ENCODE data around the gene ABHD18.
"Not testable (repeated sequence)": the region's sequence is repeated elsewhere in the genome, so short reads cannot be mapped to it uniquely, and the experiment has no call there.

ABHD18 gene

DNA sequence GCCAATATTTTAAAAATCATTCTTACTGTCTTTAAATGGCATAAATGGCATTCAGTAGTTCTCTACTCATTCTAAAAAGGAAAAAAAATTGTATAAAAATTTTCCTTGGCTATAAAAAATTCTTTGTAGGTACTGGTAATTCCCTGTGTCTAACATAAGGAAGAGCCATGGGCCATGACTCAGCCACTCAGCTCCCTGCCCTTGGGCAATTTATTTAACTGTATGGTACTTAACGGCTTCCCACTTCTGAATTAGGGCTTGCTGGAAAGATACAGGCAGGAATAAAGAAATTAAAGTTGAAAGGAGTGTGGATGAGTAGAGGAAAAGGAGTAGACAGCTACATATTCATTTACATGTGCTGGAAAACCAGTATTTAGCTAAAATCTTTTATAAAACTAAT is 30.6 kb downstream of the ABHD18 start:
- DNase-seq = no peak

DNA sequence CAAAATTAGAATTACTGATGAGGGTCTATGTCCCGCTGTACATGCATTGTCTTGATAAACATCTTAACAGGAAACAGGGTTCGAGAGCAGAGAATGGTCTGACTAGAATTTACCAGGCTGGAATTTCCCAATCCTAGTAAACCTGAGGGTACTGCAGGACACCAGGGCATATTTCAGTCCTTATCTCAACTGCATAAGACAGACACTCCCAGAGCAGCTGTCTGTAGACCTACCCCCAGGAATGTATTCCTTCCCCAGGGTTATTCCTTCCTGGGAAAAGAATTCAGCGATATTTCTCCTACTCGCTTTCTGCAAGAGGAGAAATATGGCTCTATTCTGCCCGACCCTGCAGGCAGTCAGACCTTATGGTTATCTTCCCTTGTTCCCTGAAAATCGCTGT is 31.3 kb downstream of the ABHD18 start:
- DNase-seq = not testable (repeated sequence)

DNA sequence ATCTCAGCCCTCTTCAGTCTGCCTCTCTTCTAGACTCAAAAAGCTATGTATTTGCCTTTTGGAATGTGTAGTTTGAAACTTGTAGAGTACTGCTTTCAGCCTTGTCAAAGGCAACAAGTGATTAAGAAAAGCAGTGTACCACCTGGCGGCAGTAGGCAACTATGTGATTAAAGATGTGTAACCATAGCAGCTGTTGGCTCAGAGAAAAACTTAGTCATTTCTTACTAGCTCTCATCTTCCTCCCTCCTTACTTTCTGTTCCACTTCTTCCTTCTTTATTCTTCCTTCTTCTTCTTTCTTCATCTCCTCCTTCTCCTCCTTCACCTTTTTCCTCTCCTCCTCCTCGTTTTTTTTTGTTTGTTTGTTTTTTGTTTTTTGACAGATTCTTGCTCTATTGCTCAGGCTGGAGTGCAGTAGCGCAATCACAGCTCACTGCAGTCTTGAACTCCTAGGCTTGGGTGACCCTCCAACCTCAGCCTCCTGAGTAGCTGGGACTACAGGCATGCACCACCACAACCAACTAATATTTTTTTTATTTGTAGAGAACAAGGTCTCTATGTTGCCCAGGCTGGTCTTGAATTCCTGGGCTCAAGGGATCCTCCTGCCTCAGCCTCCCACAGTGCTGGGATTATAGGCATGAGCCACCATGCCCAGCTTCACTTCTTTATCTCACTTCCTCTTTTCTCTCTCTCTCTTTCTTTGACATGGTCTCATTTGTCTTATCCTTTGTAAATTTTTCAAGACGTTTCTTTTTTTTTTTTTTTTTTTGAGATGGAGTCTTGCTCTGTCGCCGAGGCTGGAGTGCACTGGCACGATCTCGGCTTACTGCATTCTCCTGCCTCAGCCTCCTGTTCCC is 32.6 kb downstream of the ABHD18 start:
- peak; percentile 6 for DNase-seq

DNA sequence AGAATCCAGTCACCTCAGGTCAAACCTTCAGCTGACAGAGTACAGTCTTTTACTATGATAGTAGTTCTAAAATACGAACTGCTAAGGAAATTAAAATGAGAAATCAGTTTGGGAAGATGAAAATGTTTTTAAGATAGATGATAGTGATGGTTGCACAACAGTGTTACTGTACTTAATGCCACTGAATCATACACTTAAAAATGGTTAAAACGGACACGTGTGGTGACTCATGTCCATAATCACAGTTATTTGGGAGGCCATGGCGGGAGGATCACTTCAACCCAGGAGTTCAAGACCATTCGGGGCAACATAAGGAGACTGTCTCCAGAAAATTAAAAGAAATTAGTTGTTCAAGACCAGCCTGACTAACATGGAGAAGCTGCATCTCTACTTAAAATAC is 41.4 kb downstream of the ABHD18 start:
- DNase-seq = peak; percentile 15

DNA sequence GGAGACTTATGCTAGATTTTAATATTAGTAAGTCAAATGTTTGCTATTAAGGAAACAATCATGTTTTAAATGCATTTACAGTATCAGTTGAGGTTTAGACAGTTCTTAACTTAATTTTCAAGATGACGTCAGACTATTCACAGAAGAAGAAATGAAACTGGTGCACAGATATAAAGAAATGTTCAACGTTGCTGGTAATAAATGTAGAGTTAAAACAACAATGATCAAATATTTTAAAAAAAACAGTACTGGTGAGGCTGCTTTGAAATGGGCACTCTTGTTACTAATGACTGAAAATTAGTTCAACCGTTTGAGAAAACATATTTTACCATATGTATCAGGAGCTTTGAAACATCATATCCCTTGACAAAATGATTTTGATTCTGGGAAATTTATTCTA is 44.2 kb downstream of the ABHD18 start:
- DNase-seq = no peak

DNA sequence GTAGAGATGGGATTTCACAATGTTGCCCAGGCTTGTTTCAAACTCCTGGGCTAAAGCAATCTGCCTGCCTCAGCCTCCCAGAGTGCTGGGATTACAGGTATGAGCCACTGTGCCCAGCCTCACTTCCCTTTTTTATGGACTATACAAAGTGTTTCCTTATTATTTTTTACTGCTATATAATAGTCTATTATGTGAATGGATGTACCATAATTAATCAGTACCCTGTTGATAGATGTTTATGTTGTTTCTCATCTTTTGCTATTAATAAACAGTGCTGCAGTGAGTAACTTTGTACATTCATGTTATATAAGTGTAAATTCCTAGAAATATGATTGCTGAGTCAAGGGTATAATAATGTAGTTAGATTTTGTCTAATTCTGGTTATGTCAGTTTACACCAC is 60.1 kb downstream of the ABHD18 start:
- DNase-seq = no peak

DNA sequence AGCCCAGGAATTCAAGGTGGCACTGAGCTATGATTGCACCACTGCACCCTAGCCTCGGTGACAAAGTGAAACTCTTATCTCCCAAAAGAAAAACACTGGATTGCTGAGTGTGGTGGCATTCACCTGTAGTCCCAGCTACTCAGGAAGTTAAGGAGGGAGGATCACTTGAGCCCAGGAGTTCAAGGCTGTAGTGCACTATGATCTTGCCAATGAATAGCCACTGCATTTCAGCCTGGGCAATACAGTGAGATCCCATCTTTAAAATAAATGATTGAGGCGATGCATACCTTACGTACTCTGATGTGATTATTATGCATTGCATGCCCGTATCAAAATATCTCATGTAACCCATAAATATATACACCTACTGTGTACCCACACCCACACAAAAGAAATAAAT is 64.7 kb downstream of the ABHD18 start:
- no peak for DNase-seq

DNA sequence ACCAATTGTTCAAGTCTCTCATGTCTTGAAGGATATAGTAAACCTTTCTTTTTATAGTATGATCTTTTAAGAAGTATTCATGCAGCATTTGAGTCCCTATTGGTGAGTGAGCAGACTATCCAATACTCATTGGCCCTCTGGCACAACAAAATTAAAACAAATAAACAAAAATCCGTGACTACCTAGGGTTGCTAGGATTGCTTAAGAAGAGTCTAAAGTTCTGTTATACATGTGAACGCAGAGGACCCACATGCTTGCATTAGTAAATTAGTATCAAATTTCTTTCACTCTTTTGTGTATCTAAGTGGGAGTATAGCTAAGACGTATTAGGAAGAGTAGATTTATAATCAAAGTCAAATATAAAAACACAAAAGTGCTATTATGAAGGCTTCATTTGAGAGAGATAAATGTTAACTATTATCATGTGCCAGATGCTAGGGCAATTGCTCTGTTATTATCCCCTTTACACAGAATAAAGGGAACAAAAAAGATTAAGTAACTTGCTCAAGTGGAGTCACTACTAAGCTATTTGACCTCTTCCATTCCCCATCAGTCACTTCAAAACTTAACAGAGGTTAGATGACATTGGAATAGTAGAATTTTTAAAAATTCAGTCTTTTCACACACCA is 66.7 kb downstream of the ABHD18 start:
- DNase-seq = no peak

DNA sequence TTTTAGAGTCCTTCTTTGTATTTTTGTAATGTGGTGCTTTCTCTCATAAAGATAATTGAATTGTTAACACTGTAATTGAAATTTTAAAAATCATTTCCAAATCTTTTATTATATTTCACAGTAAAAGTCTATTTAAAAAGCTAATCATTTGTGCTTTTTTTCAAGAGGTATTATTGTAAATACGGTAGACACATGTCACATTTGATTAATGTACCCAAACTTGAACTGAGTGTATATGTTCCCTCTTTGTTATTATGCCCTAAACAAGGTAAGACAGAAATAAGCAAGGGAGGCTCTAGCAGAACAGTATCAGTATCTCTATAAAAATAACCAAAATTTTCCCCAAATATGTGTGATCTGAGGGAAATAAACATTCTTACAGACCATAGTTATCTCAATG is 74.4 kb downstream of the ABHD18 start:
- DNase-seq = no peak

DNA sequence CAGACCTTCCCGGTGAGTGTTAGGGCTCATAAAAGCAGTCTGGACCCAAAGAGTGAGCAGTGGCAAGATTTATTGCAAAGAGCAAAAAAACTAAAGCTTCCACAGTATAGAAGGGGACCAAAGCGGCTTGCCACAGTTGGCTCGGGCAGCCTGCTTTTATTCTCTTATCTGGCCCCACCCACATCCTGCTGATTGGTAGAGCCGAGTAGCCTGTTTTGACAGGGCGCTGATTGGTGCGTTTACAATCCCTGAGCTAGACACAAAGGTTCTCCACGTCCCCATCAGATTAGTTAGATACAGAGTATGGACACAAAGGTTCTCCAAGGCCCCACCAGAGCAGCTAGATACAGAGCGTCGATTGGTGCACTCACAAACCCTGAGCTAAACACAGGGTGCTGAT is 81.8 kb downstream of the ABHD18 start:
- not testable (repeated sequence) for DNase-seq

DNA sequence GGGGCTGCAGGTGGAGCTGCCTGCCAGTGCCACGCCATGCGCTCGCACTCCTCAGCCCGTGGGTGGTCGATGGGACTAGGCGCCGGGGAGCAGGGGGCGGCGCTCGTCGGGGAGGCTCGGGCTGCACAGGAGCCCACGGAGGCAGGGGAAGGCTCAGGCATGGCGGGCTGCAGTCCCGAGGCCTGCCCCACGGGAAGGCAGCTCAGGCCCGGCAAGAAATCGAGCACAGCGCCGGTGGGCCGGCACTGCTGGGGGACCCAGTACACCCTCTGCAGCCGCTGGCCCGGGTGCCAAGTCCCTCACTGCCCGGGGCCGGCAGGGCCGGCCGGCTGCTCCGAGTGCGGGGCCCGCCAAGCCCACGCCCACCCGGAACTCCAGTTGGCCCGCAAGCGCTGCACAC is 82.3 kb downstream of the ABHD18 start:
- DNase-seq = not testable (repeated sequence)

DNA sequence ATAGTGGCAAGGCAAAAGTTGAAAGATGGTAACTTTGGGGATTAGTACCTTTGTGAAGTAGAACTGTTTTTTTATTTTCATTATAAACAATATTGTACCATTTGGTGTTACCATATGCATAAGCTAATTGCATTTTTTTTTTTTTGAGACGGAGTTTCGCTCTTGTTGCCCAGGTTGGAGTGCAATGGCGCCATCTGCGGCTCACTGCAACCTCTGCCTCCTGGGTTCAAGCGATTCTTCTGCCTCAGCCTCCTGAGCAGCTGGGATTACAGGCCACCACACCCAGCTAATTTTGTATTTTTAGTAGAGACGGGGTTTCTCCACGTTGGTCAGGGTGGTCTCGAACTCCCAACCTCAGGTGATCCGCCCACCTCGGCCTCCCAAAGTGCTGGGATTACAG is 86.0 kb downstream of the ABHD18 start:
- DNase-seq = not testable (repeated sequence)

DNA sequence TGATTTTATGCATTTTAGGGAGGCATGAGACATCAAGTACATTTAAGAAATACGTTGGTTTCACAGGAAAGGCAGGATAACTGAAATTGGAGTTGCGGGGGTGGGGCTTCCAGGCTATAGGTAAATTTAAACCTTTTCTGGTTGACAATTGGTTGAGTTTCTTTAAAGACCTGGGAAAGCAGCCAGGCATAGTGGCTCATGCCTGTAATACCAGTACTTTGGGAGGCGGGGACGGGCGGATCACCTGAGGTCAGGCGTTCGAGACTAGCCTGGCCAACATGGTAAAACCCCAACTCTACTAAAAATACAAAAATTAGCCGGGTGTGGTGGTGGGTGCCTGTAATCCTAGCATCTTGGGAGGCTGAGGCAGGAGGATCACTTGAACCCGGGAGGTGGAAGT is 89.7 kb downstream of the ABHD18 start:
- not testable (repeated sequence) for DNase-seq

DNA sequence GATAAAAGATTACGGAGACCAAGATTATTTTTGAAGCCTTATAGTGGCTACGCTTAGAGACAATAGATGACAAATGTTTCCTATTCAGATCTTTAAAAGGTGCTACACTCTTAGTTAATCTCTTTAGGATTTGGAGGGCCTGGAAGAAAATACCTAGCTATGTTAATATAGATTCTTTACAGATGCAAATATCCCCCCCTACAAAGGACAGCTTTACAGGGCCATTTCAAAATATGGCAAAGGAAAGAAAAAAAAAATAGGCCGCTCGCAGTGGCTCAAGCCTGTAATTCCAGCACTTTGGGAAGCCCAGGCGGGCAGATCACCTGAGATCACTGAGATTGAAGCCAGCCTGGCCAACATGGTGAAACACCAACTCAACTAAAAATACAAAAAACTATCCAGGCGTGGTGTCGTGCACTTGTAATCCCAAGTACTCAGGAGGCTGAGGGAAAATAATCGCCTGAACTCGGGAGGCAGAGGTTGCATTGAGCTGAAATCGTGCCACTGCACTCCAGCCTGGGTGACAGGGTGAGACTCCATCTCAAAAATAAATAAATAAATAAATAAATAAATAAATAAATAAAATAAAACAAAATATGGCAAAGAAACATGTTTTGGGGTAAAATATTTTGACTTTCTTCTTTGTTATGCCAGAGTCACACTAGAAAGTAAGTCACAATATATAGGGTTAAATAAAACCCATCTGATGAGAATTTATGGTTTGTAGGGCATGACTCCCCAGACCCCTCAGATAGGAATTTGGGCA is 90.4 kb downstream of the ABHD18 start:
- DNase-seq = not testable (repeated sequence)

DNA sequence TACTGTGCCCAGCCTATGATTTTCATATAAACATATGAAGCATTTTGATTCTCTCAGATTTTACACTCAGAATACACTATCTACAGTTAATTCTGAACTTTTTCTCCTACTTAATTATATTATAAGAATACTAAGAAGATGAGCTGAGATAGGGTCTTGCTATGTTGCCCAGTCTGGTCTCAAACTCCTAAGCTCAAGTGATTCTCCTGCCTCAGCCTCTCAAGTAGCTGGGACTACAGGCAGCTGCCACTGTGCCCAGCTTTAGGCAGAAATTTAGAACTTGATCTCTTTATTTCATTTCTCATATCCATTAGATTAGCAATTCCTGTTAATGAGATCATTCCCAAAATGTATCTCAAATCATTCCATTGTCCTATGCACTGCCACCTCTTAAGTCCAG is 91.2 kb downstream of the ABHD18 start:
- no peak for DNase-seq

DNA sequence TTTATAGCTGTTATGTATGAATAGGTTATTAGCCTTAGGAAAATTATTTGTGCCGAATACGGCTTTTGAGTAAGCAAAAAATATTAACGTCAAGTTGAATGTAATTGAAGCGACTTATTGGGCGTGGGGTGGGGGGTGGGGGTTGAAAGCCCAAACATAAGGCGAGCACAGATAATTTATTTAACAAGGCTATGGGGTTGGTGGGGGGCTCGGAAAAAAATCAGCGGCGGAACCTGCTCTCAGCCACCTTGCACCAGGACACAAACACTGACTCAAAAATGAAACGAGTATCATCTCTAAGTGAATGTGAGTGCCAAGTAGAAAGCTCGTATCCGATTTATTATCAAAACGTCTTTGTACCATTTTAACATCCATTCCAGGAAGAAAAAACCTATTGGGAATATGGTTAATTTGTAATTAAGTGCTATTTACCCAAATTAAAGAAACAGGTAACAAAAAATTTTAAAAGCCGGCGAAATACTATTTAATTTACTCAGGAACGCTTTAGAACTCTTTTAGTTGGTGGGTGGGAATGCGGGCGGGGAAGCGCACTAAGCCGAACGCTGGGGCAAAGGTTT is 95.0 kb downstream of the ABHD18 start:
- DNase-seq = peak; percentile 15

DNA sequence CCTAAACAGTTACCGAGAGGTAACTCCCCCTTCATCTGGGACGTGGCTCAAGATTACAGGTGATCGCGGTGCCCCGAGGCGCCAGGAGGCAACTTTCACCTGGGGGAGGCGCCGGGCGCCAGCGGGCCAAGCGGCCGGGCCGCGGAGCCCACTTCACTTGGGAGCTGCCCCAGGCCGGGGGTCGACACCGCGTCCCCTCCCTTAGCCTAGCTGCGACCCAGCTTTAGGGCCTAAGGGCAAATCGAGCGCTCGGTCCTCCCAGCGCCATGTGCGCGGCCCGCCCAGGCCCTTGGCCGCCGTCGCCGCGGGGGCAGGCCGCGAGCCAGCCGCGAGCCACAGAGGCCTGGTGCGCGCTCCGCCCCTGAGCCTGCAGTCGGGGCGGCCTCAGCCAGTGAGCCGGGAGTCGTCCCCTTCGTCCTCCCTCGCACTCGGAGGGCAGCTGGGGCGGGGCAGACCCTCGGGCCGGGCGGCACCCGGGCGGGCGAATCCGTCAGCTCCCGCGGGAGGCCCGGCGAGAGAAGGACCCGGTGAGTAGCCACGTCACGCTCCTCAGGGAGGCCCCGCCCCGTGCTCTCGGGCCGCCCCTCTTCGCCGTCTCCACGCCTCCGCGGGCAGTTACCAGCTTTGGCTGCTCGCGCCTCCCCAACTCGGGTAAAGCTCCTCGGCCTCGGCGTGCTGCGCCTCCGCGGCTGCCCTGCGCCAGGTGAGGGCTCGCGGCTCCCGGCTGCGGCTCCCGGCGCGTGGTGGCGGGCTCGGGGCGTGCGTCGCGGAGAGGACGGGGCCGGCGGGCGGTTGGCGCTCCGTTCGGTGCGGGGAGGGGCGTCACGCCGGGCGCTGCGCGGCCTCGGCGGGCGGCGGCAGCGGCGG is 95.7 kb downstream of the ABHD18 start, which contains the start of gene LARP1B:
LARP1B (plus strand) TSS at position 614 of the 867 bp plus-strand sequence. CDS start 13,640 bp downstream, outside the sequence.
- DNase-seq = peak; percentile 98

DNA sequence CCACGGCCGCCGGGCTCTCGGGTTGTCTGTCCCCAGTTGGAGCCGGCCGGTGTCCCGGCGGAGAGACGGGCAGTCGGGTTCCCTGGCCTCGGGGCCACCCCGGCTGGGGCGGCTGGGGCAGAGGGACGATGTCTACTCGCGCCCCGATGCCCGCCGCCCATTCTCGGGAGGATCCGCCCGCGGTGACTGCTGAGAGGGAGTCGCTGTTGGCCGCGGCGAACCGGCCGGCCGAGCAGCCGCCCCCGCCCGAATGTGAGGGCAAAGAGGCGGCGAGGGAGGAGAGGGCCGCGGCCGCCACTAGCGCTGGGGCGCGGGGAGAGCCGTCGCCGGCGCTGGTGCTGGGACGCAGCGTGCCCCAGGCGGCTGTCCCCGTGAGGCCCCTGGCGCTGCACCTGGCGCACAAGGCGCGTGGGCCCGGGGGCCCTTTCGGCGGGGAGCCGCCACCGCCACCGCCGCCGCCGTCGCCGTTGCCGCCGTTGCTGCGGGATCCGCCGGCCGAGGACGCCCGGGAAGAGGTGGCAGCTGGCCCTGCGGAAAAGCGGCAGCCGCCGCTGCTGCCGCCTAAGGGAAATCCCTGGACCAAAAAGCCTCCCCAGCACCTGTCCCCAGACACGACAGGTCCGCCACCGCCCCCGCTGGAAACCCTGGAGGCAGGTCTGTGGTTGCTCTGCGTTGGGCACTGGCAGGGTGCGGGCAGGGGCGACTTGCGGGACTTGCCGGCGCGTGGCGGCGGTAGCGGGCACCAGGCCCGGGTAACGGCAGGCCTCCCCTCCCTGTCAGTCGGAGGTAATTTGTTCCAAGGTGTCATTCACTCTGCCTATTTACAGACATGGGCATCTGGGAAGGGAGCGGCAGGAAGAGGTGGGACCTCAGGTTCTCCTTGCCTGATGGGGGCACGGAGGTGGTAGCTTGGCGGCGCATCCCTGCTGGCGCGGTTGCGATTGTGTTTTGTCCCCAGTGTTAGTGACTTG is 96.6 kb downstream of the ABHD18 start:
- DNase-seq = peak; percentile 30

DNA sequence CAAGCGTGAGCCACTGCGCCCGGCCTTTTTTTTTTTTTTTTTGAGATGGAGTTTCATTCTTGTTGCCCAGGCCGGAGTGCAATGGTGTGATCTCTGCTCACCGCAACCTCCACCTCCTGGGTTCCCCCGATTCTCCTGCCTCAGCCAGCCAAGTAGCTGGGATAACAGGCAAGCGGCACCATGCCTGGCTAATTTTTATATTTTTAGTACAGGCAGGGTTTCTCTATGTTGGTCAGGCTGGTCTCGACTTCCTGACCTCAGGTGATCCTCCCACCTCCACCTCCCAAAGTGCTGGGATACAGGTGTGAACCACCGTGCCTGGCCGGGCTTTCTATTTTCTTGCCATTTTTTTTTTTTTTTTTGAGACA is 101.2 kb downstream of the ABHD18 start:
- not testable (repeated sequence) for DNase-seq

DNA sequence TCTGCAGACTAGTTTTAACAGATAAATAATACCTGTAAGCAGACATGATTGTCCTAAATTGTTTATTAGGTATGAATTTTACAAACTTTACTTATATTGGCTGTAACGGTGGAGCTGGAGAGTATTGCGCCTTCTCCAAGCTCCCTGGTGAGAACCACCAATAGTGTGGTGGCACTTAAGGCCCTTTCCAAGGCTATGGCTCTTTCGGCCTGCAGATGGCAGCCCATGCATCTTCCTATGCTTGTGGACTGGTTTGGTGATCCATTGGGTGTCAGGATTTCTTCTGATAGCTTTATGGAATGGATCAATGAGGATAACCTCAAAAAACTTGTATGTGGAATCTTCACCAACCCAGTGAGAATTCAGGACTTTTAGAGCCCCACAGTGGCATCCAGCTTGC is 103.7 kb downstream of the ABHD18 start:
- DNase-seq = no peak

DNA sequence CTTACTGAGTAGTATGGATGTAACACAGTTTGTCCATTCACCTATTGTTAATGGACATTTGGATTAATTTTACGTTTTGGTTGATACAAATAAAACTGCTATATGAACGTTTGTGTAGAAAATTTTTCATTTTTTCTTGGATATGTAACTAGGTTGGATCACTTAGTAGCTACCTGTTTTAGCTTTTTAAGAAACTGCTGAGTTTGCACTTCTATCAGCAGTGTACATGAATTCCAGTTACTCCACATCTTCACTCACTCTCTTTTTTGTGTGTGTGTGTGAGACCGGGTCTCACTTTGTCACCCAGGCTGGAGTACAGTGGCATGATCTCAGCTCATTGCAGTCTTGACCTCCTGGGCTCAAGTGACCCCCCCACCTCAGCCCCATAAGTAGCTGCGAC is 111.3 kb downstream of the ABHD18 start:
- DNase-seq = no peak

Measured in fibroblast of skin of right quadriceps (primary cell).